Spleen (tissue), 7 donors: ENCODE measurements around the gene ZNF256.

Experiments
- CTCF ChIP-seq, 11 experiments: fragments of 200-600 bp in 7 of 11; fragments of 450-650 bp in 4 of 11; sonication (generic) in 4 of 11; IDR thresholded peaks in 8 of 11; conservative IDR thresholded peaks in 3 of 11; 1 replicate in 7 of 11; 2 replicates in 4 of 11; pipeline versions ENCODE4 v1.4.0 to v1.8.0; 2016 to 2021; ENCODE audit warnings: antibody characterized with exemption in 11 of 11, inconsistent platforms in 4 of 11, mild to moderate bottlenecking in 1 of 11
- POLR2A ChIP-seq, 3 donors: fragments of 450-650 bp; IDR thresholded peaks; one replicate each; pipeline ENCODE4 v1.5.1; 2017; ENCODE audit warnings: antibody characterized with exemption in 3 of 3, mild to moderate bottlenecking in 1 of 3
- POLR2AphosphoS5 ChIP-seq, 3 donors: sonication (generic); formaldehyde crosslinking; IDR thresholded peaks; one replicate each; pipeline ENCODE4 v1.5.1; 2017; ENCODE audit warnings: antibody characterized with exemption in 3 of 3
- donor health status: DM: no; HTN: no; CAD: no; lungs with moderate emphysema.
- donor health status: DM: no; HTN: no; CAD: no.
- donor health status: DM: no; HTN: no; CAD: no.

GRCh38 chr19:57946316-57946715 is 1.2 kb downstream of the ZNF256 start:
- TF ChIP-seq POLR2A (IDR thresholded peaks at IDR 0.05) (no peak), CTCF (IDR thresholded peaks at IDR 0.05 in 8 of 11, conservative IDR thresholded peaks at IDR 0.05 in 3 of 11) (no peak), POLR2AphosphoS5 (IDR thresholded peaks at IDR 0.05) (no peak)
